ENCODE data around the gene ATG7. TPM values are rescaled to one million over a fixed set of nuclear protein-coding genes. Genes with fewer than 3 reads are reported as not detected.

The ATG7 gene
- total and polyA plus RNA-seq, 10 of the 15 experiments (the other 5 are each of a cell fraction or from before 2014, with no cell fraction given), result 13.5 to 49.5 (median 26.4) TPM

GRCh38 chr3:11566478-11566877 lies 294.3 kb downstream of the ATG7 start:
- H3K79me2 ChIP-seq (ENCODE audit: control insufficient read depth, insufficient read depth, low read length), result peaks cover 1% of the 10 kb centered on the region
- no peaks in the 10 kb centered on the region for H3K4me1 ChIP-seq (ENCODE audit: control insufficient read depth, insufficient read depth, low read length)
- in situ Hi-C loops (cut with MboI) (no loop called here), intact Hi-C loops (cut with micrococcal nuclease; ENCODE audit: unreplicated experiment) (no loop called here)
- H3K9ac ChIP-seq (ENCODE audit: control insufficient read depth, insufficient read depth, low read length), result no peak overlapping the region
- ChIA-PET SMC1A (ENCODE audit: uncharacterized antibody, unreplicated experiment) (interaction anchor here (1.1 kb wide), 1 partner anchor 85 kb away, joined by 3 read pairs; no protein-coding TSS in a partner anchor), RAD21 (ENCODE audit: unreplicated experiment) (no interaction called here), POLR2A (no interaction called here), CTCF (no interaction called here)
- TF ChIP-seq POLR2A (IDR thresholded peaks at IDR 0.05; ENCODE audit: low read depth, low read length) (0 out of 2 replicates have a peak, but pooled peaks have one; percentile 26), ESRRA (IDR thresholded peaks at IDR 0.05; ENCODE audit: low read length) (no peak)
- H3K27me3 ChIP-seq (replicated peaks in 1 of 2; ENCODE audit: control insufficient read depth in 2 of 2, insufficient read depth in 2 of 2, low read length in 1 of 2), result no peaks in the 10 kb centered on the region
- H3K27ac ChIP-seq (ENCODE audit: control insufficient read depth, insufficient read depth), result no peak overlapping the region
- DNase-seq (ENCODE audit: low read depth, low spot score) (no peak), FAIRE-seq (no peak), ATAC-seq (no peak)
- WGBS (ENCODE audit: insufficient coverage, insufficient replicate concordance, low lambda C conversion rate, missing lambda C conversion rate), result 98% methylated on average over 20 of the region's 20 CpGs
- no peaks in the 10 kb centered on the region for H3K9me3 ChIP-seq (replicated peaks; ENCODE audit: control insufficient read depth, insufficient read depth, low read length)
- H3K36me3 ChIP-seq (ENCODE audit: control insufficient read depth in 2 of 2, insufficient read depth in 2 of 2, low read length in 1 of 2), result peaks cover 15 to 19% of the 10 kb centered on the region in 2 experiments; a peak in 3 of 4 replicates
- no peak overlapping the region for H3K4me2 ChIP-seq (ENCODE audit: control insufficient read depth, insufficient read depth)
- no TSS peak for BruUV-seq (replicated peaks)
- H2AFZ ChIP-seq (ENCODE audit: control insufficient read depth, low read depth, low read length), result no peak overlapping the region
- no peak overlapping the region for H3K4me3 ChIP-seq
- no peaks in the 10 kb centered on the region; the same call in 1 of the 2 replicates for H4K20me1 ChIP-seq (ENCODE audit: control insufficient read depth, insufficient read depth)

GRCh38 chr3:11566916-11567315 lies 294.7 kb downstream of the ATG7 start:
- Histone ChIP-seq H3K4me1 (ENCODE audit: control insufficient read depth, insufficient read depth, low read length) (no peaks in the 10 kb centered on the region), H3K27ac (ENCODE audit: control insufficient read depth, insufficient read depth) (no peak overlapping the region), H3K27me3 (replicated peaks in 1 of 2; ENCODE audit: control insufficient read depth in 2 of 2, insufficient read depth in 2 of 2, low read length in 1 of 2) (no peaks in the 10 kb centered on the region), H3K9me3 (replicated peaks; ENCODE audit: control insufficient read depth, insufficient read depth, low read length) (no peaks in the 10 kb centered on the region), H2AFZ (ENCODE audit: control insufficient read depth, low read depth, low read length) (no peak overlapping the region), H3K4me2 (ENCODE audit: control insufficient read depth, insufficient read depth) (no peak overlapping the region), H3K4me3 (no peak overlapping the region), H3K9ac (ENCODE audit: control insufficient read depth, insufficient read depth, low read length) (no peak overlapping the region), H3K36me3 (ENCODE audit: control insufficient read depth in 2 of 2, insufficient read depth in 2 of 2, low read length in 1 of 2) (peaks cover 15 to 19% of the 10 kb centered on the region in 2 experiments; a peak in 3 of 4 replicates), H3K79me2 (ENCODE audit: control insufficient read depth, insufficient read depth, low read length) (peaks cover 1% of the 10 kb centered on the region), H4K20me1 (ENCODE audit: control insufficient read depth, insufficient read depth) (no peaks in the 10 kb centered on the region; the same call in 1 of the 2 replicates)
- RAD21 ChIA-PET (ENCODE audit: unreplicated experiment), result no interaction called here
- POLR2A ChIA-PET, result no interaction called here
- TF ChIP-seq RELB (IDR thresholded peaks at IDR 0.05; ENCODE audit: low read depth), result no peak
- TF ChIP-seq, protein P1, sequence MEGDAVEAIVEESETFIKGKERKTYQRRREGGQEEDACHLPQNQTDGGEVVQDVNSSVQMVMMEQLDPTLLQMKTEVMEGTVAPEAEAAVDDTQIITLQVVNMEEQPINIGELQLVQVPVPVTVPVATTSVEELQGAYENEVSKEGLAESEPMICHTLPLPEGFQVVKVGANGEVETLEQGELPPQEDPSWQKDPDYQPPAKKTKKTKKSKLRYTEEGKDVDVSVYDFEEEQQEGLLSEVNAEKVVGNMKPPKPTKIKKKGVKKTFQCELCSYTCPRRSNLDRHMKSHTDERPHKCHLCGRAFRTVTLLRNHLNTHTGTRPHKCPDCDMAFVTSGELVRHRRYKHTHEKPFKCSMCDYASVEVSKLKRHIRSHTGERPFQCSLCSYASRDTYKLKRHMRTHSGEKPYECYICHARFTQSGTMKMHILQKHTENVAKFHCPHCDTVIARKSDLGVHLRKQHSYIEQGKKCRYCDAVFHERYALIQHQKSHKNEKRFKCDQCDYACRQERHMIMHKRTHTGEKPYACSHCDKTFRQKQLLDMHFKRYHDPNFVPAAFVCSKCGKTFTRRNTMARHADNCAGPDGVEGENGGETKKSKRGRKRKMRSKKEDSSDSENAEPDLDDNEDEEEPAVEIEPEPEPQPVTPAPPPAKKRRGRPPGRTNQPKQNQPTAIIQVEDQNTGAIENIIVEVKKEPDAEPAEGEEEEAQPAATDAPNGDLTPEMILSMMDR (IDR thresholded peaks at IDR 0.05 in 2 of 3, conservative IDR thresholded peaks at IDR 0.05 in 1 of 3; ENCODE audit: control insufficient read depth in 2 of 3, extremely low read depth in 1 of 3, insufficient read depth in 1 of 3, low read depth in 3 of 3, low read length in 3 of 3), result 0 out of 6 replicates have a peak, but pooled peaks of 1 of the 3 experiments have one; percentile 5
- TF ChIP-seq KAT2A (conservative IDR thresholded peaks at IDR 0.05; ENCODE audit: control insufficient read depth, low read depth, low read length), result no peak
- no peak for TF ChIP-seq RFX5 (IDR thresholded peaks at IDR 0.05; ENCODE audit: low read depth, low read length)
- no peak for TF ChIP-seq SRF (IDR thresholded peaks at IDR 0.05; ENCODE audit: low read depth in 2 of 2, low read length in 2 of 2)
- TF ChIP-seq NKRF (conservative IDR thresholded peaks at IDR 0.05), result no peak
- DNase-seq (ENCODE audit: low read depth, low spot score), result no peak
- BruUV-seq (replicated peaks), result no TSS peak
- in situ Hi-C loops (cut with MboI), result no loop called here
- no peak for ATAC-seq
- 92% methylated on average over 16 of the region's 17 CpGs for WGBS (ENCODE audit: insufficient coverage, insufficient replicate concordance, low lambda C conversion rate, missing lambda C conversion rate)
- intact Hi-C loops (cut with micrococcal nuclease; ENCODE audit: unreplicated experiment), result no loop called here
- FAIRE-seq, result no peak
- CTCF ChIA-PET, result no interaction called here
- SMC1A ChIA-PET (ENCODE audit: uncharacterized antibody, unreplicated experiment), result interaction anchor here (1.1 kb wide), 1 partner anchor 85 kb away, joined by 3 read pairs; no protein-coding TSS in a partner anchor
